ENCODE measurements around the gene MAN1A2.
"Not testable (repeated sequence)": the region's sequence is repeated elsewhere in the genome, so short reads cannot be mapped to it uniquely, and the experiment has no call there.

The MAN1A2 gene

DNA sequence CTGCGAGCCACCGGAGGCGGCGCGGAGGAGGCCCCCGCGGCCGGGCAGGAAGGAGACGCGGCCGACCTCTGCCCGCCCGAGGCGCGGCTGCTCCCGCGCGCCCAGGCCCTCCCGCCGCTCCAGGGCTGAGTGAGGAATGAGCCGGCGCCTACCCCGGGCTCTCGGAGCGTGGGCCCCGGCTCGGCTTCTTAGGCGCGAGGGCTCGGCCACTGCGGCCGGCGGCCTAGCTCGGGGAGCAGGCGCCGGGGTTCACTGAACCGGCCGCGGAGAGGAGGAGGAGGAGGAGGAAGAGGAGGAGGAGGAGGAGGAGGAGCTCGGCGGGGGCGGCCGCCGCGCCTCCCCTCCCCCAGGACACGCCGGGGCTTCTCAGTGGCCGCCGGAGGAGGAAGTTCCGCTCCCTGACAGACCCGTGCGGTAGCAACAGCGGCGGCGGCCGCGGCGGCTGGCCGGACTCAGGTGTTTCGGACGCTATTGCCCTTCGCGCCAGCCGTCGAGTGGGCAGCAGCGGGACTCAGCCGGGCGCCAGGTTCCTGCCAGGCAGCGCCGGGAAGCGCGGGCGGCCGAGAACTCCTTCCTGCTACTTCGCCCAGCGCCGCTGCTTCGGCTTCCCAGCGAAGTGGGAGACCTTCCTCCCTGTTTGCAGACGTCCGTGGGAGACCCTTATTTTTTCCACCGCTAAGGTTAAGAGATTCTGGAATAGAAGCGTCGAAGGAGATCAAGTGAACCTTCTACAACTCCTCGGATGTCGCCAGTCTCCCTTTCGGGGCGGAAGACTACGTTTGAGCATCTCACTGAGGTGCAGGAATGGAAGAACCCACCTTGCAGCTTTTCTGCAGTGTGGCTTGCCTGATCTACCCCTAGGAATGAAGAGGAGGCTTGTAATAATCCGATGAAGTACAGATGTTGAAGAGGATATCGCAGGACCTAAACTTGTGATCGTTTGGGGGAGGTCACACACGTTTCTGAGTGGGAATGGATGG lies at the start of gene MAN1A2:
TSS of gene MAN1A2 (plus strand) at position 404 of the 980 bp plus-strand sequence. CDS start 735 bp downstream, outside the sequence.
- peak; percentile 91 for DNase-seq

DNA sequence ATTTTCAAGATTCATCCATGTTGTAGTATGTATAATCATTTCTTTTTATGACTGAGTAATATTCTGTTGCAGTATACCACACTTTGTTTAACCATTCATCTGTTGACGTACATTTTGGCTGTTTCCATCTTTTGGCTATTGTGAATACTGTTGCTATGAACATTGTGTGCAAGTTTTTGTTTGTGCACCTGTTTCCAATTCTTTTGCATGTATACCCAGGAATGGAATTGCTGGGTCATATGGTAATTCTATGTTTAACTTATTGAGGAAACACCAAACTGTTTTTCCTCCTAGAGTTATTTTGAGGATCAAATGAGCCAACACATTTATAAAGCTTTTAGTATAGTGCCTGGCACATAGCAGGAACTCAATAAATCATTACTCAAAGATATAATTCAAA lies 49.2 kb upstream of the MAN1A2 start:
- DNase-seq = no peak

DNA sequence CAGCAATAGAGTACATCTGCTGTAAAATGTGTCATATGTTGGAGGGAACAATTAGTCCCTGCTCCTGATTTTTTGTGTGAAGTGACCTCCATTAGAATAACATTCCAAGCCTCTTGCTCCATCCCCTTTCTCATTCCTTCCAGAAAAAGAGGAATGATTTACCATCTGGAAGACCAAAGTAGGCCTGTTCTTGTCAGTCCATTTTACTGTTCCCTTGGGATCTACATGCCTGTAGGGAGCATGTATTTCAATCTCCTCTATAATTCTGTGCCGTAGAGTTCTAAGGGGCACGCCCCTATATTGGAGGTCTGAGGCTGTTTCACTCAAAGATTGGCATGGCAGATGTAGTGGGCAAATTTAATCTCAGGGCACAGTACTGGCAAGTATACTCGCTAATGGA lies 48.8 kb upstream of the MAN1A2 start:
- no peak for DNase-seq

DNA sequence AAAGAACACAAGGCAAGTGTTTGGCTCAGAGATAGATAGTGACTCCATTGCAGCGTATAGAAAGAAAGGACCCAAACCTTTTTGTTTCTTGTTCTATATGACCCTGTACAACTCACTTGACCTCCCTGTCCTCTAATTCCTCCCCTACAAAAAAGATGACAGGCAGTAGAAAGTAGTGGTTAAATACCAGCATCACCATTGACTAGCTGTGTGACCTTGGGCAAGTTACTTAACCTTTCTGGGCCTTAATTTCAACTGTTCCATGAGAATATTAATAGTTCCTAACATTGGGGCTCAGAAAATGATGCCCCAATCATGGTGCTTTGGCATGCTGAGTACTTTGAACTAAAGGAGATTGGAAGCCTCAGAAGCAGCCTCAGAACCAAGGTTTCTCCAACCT lies 46.7 kb upstream of the MAN1A2 start:
- no peak for DNase-seq

DNA sequence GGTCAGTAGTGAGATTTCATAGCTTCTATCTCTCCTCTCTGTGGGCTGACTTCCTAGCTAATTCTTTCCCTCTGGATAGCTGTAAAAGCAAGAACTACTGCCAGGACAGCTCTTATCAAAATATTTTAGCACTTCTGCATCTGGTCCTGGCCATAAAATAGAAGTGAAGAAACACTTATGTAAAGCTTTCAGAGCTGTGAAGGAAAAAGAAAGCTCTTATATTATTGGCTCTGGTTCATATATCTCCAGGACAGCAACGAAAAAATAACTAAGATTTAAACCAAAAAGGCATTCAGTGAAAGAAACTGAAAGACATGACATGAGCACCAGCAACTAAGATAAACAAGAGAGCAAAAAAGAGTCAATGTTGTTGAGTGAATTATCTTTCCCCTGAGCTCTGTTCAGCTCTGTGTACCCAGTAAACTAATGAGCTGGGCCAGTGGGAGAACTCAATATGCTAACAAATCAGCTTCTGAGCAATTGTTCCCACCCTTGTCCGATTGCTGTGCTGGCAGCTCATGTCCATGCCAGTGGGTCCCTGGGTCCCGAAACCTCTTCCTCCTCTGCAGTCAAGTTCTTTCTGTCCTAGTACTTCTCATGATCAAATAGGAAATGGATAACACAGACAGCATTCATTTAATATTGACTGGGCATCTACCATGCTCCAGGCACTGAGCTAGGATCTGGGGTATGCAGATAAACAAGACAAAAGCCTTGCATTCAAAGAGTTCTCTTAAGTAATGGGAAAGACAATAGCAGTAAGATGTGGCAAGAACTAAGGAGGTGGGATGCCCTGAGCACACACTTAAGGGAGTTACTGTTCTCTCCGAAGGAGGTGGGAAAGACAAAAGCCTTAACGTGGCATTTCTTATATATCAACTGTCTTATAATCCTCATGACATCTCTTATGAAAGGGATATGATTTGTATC lies 45.3 kb upstream of the MAN1A2 start:
- DNase-seq = no peak

DNA sequence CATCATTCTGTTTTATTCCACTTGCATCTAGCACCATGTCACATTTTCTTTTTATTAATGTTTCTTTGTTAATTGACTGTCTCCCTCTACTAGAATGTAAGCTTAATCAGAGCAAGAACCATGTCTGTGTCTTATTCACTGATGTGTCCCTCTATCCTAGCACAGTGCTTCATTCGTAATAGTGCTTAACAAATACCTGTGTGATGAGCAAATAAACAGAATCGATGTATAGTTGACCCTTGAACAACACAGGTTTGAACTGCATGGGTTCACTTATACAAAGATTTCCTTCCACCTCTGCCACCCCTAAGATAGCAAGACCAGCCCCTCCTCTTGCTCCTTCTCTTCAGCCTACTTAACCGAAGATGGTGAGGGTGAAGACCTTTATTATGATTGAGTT lies 42.9 kb upstream of the MAN1A2 start:
- DNase-seq = no peak

DNA sequence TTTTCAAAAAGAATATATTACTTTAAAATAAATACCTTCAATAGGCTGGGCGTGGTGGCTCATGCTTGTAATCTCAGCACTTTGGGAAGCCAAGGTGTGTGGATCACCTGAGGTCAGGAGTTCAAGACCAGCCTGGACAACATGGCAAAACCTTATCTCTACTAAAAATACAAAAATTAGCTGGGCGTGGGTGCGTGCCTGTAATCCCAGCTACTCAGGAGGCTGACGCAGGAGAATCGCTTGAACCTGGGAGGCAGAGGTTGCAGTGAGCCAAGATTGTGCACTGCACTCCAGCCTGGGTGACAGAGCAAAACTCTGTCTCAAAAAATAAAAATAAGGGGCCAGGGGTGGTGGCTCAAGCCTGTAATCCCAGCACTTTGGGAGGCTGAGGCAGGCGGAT lies 41.2 kb upstream of the MAN1A2 start:
- not testable (repeated sequence) for DNase-seq

DNA sequence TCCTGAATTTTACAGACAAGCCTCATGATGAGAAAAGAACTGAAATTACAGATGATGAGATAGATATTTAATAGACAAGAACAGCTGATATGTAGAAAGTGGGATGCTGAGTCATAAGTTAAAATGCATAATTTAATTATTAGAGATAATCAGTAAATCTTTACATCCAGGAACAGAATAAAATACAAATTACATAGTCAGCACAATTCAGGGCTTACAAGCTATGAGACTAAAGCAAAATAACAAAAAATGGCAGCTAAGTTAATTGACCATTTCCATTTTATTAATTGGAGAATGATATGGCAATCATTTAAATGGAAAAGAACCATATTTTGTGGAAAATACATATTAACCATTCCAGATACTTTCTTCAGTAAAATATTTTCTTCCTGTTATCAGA lies 40.2 kb upstream of the MAN1A2 start:
- no peak for DNase-seq

DNA sequence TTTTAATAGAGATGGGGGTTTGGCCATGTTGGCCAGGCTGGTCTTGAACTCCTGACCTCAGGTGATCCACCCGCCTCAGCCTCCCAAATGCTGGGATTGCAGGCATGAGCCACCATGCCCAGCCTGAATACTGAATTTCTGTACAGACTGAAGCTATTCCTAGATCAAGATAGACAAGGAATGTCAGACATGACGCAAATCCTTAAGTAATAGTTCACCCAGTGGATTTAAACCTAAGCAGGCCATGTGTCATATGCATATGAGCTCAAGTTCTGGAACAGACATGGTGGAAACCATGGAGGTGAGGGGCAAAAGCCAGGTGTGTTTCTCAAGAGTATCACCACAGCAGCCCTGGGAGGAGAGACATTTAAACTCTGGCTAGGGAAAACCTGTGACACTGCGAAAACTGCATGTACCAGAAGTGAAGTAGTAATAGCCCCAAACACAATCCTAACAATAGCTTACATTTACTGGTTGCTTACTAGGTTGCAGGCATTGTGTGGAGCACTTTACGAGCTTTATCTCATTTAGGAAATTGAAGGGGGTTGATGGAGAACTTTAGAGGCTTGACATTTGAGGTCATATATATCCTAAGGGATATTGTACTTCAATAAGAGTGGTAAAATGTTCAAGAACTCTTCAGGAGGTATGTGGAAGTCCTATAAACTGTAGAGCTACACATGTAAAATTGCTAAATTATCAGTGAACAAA lies 31.7 kb upstream of the MAN1A2 start:
- DNase-seq = no peak

DNA sequence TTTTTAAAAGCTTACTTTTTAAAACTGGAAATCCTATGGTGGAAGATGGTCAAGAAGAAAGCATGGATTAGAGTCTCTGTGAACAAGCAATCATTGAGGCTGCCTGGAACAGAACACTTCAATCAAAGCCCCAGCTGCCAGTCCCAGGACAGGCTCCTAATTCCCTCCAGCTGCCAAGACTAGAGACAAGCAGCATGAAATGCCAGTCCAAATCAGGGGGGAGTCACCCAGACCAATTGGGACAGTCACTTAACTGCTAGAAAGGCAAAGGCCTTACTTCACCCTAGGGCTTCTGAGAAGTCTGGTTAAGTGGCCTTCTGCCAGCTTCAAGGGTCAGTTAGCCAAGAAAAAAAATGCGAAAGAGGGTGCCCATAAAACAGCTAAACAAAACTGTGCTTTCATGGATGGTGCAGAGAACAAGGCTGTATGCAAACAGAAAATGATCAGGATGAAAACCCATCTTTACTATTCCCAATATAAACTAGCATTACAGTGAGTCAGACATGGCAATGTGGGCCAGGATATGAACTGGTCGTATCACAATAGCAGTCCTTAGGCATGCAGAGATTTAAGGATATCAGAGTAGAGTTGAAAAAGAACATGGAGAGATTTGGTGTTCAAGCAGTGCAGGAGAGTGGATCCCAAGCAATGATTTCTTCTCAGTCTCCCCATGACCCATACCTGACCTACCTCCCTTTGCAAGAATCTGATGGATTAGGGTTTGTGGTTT lies 31.0 kb upstream of the MAN1A2 start:
- DNase-seq = no peak

DNA sequence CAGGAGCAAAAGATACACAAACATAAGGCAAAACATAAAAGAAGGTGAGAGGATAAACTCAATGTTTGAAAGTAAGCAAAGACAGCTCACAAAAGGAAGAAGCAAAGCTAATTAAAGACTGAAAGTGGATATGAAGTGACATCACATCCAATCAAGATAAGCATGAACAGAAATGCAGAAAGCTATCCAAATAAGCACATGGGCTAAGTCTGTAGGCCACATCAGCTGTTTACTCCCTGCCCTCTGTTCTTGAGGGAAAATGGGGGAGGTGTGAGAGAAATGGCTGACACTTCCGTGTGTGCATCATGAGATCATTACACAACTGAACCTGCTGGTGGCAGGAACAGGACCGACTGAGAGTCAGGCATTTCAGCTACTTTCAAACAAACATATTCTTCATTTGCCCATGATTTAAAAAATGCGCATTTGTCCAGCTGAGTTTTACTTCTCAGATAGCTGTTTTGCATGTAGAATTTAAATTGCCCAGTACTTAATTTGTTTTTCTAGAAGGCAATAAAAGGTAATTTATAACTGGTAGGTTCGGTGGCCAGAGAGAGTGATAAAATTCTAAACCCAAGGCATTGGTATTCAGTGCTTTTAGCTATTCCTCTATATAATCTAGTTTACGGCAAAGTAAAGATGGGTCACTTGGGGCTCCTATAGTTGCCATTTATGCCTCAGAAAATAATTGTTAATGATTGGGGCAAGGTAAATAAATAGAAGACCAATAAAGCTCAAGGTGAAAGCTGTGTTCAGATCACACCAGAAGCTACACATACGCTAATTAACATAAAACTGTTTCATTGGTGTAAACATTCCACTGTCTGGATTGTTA lies 27.2 kb upstream of the MAN1A2 start:
- DNase-seq = peak; percentile 65

DNA sequence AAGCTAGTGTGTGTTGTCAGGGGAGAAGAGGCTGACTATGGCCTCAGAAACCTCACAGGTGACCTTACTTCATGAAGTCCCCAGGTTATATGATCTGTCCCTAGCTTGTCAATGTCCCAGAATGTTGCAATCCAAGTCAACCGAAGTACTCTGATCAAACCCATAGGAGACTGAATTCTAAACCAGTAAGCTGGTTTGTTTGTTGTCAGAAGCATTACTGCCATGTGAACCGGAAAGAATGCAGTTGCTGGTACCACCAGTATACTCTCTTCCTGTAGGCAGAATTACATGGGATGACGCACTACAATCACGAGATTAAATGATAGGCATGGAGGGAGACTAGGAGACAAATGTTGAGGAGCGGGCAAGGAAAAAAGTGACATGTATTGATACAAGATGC lies 26.1 kb upstream of the MAN1A2 start:
- DNase-seq = no peak

DNA sequence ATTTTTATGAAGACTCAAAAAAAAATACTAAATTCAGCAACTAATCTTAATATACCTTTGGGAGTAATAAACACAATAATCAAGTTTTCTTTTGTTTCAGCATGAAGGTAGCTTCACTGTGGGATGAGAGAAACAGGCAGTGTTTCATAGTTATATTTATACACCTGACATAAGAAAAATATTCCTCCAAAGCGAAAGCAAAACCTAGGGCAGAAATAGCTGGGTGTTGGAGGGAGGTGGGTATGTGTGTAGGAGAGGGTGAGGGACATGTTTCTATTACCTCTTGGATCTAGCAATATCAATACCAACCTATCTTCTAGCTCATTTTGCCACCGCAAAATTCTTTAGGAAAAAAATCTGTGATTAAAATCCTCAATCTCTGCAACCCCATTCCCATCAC lies 24.9 kb upstream of the MAN1A2 start:
- DNase-seq = no peak

DNA sequence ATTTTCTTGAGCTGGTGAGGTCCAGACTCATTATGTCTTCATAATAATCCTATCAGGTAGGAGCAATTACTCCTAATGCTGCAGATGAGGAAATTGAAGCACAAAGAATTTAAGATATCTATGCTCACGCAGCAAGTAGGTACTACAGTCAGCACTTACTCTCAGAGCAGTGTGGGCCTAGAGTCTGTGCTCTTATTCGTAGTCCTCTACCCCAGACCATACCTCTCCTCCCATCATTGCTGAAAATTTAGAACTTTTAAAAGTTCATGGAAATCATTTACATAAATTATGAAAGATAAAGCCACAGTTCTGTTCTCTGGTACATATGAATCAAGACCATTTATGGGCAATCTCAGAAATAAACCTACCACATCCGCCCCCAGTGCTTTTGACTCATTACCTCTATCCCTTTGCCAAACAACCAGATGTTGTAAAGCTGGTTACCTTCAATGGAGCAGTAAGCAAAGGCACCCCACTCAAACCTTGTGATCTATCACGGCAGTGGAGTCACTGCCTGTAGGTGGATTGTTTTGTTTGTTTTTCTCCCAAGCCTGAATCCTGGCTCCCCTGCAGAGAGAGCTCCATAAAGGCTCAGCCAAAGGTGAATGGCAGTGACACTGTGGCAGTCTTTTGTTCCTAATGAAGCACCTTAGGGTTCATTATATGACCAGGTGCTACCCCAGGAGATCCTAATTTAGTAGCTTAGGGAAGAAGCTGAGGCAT lies 20.9 kb upstream of the MAN1A2 start:
- no peak for DNase-seq

DNA sequence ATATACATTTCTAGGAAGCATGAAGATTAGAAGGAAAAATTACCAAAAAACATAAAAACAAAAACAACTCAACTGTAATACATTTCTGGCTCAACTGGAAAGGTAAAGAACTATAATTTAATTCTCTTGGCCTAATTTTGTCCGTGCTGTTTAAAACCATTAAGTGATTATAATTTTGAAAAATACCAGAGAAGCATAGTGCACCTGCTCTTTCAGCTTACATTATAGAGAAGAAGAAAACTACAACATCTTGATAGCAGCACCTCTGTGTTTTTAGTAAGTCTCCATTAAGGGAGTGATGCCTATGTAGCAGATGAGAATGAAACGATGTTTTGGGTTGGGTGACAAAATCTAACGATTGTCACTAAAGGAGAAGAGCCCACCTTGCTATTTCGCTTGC lies 19.3 kb upstream of the MAN1A2 start:
- DNase-seq = no peak

DNA sequence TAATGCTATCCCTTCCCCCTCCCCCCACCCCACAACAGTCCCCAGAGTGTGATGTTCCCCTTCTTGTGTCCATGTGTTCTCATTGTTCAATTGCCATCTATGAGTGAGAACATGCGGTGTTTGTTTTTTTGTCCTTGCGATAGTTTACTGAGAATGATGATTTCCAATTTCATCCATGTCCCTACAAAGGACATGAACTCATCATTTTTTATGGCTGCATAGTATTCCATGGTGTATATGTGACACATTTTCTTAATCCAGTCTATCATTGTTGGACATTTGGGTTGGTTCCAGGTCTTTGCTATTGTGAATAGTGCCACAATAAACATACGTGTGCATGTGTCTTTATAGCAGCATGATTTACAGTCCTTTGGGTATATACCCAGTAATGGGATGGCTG lies 14.6 kb upstream of the MAN1A2 start:
- not testable (repeated sequence) for DNase-seq

DNA sequence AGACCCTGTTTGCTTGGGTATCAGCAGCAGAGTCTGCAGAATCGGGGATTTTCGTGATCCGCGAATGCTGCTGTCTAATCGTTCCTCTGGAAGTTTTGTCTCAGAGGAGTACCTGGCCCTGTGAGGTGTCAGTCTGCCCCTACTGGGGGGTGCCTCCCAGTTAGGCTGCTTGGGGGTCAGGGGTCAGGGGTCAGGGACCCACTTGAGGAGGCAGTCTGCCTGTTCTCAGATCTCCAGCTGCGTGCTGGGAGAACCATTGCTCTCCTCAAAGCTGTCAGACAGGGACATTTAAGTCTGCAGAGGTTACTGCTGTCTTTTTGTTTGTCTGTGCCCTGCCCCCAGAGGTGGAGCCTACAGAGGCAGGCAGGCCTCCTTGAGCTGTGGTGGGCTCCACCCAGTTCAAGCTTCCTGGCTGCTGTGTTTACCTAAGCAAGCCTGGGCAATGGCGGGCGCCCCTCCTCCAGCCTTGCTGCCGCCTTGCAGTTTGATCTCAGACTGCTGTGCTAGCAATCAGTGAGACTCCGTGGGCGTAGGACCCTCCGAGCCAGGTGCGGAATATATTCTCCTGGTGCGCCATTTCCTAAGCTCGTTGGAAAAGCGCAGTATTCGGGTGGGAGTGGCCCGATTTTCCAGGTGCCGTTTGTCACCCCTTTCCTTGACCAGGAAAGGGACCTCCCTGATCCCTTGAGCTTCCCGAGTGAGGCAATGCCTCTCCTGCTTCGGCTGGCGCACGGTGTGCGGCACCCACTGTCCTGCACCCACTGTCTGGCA lies 9.2 kb upstream of the MAN1A2 start:
- peak; percentile 66 for DNase-seq

DNA sequence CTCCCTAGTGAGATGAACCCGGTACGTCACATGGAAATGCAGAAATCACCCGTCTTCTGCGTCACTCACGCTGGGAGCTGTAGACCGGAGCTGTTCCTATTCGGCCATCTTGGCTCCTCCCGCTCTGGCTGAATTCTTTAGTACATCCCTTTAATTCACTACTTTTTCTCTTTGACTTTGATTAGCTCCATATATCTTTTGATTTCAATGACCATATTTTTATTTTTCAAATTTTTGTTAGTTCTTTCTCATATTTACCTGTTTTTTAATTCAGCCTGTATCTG lies 8.7 kb upstream of the MAN1A2 start:
- DNase-seq = not testable (repeated sequence)

DNA sequence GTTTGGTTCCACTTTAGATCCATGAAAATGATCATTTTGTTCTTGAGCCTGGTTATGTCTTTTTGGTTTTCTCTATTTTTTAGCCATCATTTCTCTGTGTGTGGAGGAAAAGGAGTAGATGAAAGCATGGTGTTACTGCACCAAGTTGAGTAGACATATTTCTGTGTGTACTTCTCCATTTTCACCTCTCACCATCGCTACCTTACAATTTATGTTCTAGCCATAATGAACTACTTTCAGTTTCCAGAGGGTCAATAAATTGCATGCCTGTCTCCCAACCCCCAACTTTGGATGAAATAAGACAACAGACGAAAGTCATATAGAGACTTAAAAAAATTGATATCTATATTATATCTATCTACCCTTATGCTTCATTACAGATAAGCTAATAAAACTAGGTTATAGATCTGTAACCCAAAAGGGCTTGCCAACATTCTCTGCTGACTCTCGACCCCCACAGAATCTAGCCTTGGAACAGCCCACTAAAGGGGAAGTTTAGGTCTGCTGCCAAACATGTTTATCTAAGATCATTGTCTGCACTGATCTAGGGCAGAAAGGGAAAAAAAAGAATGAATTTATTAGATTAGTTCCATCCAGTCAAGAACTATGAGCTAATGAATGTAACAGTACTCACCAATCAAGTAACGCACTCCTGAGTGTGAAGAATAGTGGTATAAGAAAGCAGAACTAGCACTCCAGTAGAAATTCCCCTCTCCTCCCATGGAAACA lies 7.5 kb upstream of the MAN1A2 start:
- no peak for DNase-seq

Data from activated effector memory CD4-positive, alpha-beta T cell treated with anti-CD3 and anti-CD28 coated beads, Interleukin-2, amount 50 U/mL, for 16 hours (primary cell).